A204.1 (cell line): ENCODE results near the gene MMS22L.
A peak's percentile ranks its signal among the peaks of the same experiment; 100 is the strongest.

Experiments
- FAIRE-seq: peaks from 2 replicates; lab custom pipeline; 2012; peaks lifted over from hg19 to GRCh38; lab: Jason Lieb, UNC

Gene MMS22L, protein sequence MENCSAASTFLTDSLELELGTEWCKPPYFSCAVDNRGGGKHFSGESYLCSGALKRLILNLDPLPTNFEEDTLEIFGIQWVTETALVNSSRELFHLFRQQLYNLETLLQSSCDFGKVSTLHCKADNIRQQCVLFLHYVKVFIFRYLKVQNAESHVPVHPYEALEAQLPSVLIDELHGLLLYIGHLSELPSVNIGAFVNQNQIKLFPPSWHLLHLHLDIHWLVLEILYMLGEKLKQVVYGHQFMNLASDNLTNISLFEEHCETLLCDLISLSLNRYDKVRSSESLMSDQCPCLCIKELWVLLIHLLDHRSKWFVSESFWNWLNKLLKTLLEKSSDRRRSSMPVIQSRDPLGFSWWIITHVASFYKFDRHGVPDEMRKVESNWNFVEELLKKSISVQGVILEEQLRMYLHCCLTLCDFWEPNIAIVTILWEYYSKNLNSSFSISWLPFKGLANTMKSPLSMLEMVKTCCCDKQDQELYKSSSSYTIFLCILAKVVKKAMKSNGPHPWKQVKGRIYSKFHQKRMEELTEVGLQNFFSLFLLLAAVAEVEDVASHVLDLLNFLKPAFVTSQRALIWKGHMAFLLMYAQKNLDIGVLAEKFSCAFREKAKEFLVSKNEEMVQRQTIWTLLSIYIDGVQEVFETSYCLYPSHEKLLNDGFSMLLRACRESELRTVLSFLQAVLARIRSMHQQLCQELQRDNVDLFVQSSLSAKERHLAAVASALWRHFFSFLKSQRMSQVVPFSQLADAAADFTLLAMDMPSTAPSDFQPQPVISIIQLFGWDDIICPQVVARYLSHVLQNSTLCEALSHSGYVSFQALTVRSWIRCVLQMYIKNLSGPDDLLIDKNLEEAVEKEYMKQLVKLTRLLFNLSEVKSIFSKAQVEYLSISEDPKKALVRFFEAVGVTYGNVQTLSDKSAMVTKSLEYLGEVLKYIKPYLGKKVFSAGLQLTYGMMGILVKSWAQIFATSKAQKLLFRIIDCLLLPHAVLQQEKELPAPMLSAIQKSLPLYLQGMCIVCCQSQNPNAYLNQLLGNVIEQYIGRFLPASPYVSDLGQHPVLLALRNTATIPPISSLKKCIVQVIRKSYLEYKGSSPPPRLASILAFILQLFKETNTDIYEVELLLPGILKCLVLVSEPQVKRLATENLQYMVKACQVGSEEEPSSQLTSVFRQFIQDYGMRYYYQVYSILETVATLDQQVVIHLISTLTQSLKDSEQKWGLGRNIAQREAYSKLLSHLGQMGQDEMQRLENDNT

DNA sequence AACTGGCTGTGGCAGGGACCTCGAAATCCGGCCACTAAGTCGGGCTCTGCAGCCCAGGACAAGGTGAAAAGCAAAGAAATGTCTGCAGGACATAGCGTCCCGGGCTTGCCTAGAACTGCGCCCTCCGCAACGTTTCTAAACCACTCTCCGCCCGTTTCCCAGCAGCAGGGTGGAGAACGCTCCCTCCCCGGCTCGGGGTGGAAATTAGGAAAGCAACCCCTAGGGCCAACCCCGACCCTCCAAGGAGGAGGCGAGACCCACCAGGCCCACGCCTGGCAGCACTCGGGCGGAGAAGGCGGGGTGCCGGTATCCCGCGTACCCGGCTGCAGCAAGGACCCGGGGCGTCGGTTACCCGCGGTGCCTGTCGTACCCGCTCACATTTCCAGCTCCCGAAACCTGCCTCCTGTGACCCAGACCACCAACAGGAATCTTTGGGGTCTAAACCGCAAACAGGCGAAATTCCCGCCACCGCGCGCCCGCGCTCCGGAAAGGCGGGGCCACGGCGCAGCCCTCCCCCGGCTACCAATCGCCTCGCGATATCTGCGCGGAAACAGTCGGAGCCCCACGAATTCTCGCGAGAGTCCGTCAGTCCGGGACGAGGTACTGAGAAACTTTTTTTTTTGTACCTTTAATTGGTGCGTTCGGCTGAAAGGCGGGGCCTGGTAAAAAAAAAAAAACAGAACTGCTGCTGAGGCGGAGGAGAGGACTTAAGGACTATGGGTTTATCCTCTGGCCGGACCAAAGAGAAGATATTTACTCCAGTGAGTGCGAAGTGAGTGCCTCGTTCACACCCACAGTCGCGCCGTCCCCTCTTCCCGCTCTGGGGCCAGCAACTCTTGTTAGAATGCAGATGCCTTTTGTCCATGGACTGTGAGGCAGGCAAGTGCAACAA, at the start of gene MMS22L:
Gene MMS22L, minus strand, starts transcription at position 491 of the 892 bp plus-strand sequence. CDS start 739 bp downstream, outside the sequence.
- FAIRE-seq: peak; percentile 95

DNA sequence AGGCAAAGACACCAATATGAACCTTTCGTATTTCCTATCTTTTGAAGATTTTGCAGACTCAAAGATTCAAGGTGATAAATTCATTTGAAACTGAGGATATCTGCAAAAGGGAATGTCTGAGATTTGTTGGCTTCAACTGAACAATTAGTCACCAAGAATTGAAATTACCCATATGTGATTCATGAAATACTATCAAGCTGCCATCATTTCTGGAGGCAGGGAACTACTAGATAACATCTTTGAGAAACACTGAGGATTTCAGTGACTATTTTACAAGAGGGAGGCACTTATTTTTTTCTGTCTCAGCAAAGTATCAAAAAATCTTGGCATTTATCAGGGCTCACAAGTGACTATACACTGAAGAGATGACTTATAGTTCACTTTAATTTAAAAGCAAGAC, 39.8 kb upstream of the MMS22L start:
- no peak for FAIRE-seq

DNA sequence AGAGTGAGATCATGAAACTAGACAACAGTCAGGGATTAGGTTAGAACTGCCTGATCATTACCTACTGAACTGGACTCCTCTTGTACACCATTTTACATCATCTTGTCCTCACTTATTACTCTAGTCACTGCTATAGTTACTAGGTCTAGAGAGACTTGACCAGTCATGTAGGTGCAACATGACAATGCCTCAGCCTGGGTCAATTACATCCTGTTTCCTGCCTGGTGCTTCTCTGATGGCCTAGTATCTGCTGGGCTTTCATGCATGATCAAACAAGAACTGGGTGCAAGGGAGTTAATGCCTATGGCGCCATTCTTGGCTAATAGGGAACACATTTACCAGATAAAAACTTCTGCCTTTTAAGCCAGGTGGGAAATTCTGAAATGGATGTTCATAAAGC, 39.2 kb upstream of the MMS22L start:
- no peak for FAIRE-seq

DNA sequence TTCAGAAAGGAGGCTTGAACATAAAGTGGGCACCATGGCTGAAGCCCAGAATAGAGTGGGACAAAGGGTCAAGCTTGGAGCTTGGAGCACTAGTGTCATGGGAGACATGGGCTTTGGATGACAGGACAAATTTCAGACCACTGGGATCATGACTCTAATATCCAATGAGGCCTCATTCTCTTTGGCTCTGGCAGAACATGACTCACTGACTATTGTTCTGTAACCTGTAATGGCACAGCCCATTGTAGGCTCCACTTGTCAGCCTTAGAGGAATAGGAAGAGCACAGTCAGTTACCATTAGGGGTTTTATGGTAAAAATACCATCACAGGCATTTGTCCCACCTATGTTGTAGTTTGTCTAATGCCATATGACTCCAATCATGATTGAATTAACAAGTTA, 34.0 kb upstream of the MMS22L start:
- no peak for FAIRE-seq

DNA sequence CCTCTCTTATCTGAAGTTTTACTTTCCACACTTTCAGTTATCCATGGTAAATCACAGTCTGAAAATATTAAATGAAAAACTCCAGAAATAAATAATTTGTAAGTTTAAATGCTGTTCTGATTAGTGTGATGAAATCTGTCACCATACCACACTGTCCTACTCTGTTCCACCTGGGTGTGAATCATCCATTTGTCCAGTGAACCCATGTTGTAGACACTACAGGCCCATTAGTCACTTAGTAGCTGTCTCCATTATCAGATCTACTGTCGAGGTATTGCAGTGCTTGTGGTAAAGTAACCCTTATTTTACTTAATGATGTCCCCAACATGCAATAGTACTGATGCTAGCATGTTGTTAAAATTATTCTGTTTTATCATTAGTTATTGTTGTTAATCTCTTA, 29.2 kb upstream of the MMS22L start:
- no peak for FAIRE-seq

DNA sequence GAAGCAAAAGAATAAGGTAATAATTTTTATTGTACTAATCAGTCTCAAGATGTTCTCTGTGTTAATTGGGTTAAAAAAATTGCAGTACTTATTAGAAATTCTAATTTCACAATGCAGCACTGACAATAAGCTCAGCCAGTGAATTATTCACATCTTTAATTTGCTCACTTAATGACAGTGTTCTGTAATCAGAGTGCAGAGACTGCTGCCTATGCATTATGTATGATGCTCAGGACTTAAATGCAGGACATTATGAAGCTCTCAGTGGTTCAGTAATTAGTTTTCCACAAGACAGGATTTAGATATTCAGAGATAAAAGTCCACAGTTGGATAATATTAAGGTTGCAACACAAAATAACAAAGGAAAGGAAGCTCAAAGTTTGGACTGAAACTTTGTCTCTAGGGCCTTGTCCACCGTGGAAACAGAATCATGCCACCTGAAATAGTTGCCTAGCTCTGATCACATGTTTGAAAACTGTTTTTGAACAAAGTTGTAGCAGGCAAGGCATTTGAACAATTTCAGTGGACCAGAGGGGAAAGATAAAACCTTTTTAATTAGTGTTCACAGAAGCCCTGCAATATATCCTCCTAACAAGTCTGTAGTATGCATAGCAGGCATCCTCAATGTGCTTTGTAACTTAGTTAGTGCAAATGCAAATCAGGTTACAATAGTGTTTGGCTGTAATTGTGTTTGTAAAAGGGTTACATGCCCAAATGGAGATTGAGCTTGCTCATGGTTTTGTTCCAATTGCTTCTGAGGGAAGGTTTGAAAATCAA, 23.7 kb upstream of the MMS22L start:
- FAIRE-seq: no peak

DNA sequence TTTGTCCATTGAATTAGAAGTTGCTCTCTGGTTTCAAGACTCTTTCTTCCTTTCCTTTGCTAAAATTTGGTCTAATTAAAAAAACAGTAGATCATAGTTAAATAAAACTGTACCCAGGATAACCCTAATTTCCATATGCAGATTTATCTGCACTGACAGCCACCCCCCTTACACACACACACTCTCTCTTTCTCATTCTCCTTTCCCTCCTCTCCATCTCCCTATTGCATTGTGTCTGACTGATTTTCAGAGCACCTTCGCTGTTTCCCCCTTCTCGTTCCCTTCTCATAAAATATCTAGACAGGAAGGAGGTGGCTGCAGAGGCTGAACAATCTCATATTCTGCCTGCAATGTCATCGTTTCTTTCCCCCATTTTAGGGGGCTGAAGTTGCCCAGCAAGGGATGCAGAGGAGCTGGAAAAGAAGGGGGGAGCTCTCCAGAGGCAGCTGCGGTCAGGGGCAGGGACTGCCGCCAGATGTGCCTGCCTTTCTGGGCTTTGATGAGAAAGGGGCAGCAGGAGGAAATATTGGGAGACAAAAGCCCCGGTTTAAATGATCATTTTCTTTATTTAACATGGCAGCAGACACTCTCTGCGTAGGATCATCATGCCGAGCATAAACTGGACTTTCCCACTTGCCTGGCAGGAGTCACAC, 22.5 kb upstream of the MMS22L start:
- FAIRE-seq: no peak

DNA sequence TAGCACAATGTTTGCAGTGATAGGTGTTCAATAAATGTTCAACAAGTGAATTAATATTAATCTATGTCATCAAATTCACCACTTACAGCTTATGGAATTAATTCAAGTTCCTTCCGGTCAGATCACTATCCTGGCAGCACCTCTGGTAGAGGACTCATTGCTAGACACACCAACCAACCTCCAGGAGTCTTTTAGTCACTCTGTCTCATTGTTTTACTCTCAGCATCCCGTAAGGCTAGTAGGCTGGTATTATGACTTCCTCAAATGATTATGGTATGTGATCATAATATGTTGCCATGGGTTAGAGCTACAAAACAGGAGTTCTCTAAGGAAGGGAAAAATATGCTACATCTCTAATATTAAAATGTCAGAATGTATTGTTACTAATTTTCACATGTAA, 21.7 kb upstream of the MMS22L start:
- FAIRE-seq: no peak

DNA sequence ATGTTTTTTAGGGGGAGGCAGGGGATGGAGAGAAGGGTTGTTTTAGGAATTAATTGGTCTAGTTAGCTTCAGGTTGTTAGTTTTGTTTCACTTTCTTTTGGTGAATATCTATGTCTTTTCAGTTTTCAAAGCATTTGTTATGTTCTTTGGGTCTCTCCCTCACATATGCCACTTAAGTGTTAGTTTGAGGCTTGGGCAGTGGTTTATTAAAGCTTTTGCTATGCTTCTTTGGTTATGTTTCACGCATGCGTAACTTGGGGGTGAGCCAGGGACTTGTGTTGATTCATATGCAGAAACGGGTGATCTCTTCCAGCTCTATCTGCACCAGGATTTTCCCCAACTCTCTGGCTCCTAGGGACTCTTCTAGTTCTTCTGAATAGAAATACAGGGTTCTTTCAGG, 11.4 kb upstream of the MMS22L start:
- FAIRE-seq: no peak

DNA sequence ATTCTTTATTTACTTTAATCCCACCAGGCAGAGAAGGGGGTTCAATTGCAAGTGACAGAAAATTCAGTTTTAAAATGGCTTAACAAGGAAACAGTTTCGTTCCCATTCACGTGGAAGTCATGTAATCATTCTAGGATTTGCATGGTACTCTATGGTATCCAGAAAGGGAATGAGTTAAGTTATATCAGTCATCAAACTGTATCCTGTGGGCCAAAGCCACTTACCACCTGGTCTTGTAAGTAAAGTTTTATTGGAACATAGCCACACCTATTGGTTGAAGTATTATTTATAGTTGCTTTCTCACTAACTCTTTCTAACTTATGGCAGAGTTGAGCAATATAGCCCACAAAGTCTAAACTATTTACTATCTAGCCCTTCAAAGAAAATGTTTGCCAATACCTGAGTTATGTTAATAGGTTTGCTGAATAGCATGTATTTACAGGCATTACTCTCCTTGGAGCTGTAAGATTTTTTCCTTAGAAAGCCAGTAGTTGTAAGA, 10.2 kb upstream of the MMS22L start:
- no peak for FAIRE-seq

DNA sequence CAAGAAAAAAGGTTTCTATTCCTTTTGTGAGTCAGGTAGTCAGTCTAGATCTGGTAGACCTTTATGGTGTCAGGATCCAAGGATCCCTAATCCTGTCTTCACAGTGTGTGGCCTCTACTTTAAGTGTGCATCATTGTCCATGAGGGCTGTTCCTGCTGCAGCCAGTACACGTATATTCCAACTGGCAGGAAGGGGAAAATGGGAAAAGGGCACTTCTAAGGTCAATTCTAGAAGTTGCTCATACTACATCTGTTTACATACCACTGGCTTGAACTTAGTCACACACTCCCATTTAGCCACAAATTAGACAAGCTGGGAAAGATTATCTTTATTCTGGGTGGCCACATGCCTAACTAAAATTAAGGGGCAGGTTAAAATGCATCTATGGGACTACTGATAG, 9.7 kb upstream of the MMS22L start:
- no peak for FAIRE-seq

DNA sequence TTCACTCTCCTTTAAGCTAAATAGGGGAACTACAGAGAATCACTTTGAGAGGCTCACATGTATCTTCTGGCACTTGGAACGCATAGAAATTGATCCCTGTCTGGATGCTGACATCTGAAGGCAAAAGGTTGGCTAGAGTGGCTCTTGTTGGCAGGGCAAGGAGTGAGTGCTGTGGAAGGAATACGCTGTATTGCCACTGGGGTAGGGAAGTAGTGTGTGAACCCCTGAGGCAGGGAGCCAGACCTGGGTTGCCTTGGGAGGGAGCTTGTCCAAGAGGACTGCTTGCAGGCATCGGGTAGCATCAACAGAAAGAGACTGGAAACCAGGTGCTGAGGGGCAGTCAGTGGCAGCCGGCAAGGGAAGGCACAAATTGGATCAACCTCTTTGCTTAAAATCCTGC, 8.9 kb upstream of the MMS22L start:
- FAIRE-seq: no peak

DNA sequence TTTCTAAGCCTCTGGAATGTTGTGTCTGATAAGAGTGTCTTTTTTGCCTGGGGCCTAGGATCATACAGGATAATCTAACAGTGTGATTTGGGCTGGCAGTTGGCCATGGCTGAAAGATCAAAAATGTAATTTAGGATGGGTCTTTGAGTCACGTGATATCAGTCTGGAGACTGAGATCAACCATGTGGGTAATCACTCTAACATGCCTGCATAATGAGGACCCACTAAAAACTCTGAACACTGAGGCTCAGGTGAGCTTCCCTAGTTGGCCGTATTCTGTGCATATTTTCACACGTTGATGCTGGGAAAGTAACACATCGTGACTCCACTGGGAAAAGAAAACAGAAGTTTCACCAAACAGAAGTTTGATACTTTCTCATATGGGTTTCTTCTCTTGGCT, 6.3 kb upstream of the MMS22L start:
- no peak for FAIRE-seq

DNA sequence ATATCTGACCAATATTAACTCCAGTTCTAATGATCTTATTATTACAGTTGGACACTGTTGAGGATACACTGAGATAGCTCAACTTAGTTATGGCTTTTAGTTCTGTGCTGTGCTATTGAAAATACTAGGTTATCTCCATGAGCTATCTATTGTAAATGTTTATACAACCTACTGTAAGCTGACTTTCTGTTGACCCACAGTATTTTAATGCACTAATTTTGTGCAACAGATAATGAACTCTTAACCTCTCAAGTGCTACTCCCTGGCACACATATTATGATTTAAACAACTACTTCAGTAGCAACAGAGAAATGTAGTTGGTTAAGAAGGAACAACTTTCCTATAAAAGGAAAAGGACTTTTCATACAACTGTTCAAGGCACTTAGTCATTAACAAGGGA, 5.2 kb upstream of the MMS22L start:
- FAIRE-seq: no peak

DNA sequence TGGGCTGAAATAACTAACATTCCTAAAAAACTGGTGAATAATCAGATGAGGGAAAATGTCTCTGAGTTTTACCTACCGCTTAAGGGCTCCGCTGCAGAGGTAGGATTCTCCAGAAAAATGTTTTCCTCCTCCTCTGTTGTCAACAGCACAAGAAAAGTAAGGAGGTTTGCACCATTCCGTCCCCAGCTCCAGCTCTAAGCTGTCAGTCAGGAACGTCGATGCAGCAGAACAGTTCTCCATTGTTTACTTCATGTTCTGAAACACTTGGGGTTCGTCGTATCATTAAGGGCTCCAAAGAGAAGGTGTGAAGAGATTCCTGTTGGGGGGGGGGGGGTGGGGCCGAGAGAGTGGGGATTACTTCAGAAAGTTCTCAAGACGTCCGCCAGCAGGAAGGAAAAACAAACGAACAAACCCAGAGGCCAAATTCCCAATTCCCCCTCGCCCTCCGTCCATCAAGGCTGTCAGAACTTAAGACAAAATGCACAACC, 734 bp downstream of the MMS22L start:
- FAIRE-seq: no peak

DNA sequence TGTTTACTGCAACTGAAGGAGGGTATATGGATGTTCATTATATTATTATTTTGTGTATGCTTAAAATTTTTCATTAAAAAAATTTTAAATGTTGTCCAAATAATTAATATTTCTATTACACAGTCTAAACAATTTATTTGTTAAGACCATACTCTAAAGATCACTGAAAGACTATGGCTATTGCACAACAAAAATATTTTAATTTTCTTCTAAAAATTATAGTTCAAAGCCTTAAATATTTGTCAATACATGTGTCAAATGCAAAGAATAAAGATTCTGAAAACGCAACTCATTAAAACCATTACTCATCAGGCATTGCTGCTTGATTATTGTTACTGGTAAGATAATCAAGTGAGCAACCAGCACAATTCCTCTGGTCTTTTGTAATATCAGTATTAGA, 2.2 kb downstream of the MMS22L start:
- FAIRE-seq: peak; percentile 43

DNA sequence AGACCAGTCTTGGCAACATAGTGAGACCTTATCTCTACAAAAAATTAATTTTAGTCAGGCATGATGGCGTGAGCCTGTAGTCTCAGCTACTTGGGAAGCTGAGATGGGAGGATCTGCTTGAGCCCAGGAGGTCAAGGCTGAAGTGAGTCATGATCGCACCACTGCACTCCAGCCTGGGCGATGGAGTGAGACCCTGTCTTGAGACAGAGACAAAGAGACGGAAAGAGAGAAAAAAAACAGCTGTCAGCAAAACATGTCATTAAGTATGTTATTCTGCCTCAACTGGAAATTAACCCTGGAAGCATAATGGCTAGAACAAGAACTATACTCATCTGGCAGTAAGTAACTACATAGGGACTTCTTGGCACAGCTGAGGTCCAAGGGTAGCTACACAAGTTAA, 7.2 kb downstream of the MMS22L start:
- no peak for FAIRE-seq

DNA sequence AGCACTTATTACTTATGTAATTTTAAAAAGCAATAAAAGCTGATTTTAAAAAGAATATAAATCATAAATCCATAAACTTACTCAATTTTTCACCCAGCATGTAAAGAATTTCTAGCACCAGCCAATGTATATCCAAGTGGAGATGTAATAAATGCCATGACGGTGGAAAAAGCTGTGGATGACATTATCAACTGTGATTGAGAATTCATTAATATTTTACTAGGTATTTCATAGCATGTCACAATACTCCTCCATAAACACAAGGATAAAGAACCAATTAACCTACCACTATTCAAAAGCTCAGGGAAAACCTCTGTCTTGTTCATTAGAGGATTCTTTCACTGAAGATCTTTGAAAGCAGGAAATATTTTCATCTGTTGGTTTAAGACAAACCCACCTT, 13.2 kb downstream of the MMS22L start:
- FAIRE-seq: no peak

DNA sequence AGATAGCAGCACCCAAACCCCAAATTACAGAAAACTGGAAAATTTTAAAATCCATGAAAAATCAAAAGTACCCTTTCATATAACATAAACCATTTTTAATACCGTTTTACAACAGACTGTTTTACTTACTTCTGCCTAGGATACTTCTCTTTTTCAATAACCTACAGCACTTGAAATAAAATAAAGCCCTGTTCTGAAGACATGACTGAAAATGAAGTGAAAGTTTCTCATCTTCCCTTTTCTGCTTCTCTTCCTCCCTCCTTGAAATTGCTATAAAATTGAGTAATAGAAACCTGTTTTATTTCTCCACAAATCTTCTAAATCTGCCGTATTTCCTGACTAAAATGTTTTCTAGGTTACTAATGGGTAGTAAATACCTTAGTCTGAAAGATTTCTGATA, 20.3 kb downstream of the MMS22L start:
- no peak for FAIRE-seq

DNA sequence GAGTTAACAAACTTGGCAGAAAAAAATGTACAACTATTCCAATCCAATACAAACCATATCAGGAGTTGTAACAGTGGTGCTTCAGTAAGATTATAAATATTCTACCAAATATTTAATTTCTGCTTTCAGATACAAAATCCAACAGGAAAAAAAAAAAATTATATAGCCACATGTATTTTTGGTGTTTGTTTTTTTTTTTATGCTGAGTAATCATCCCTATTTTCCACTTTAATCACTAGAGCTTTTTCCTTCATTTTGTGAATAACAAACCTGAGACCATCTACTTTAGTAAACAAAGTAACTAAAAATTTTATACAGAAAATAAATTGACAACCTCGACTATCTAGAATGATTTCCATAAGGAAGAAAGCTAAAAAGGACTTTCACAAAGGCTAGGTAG, 36.2 kb downstream of the MMS22L start:
- FAIRE-seq: no peak
